ENCODE data around the gene CLOCK.

Gene CLOCK

GRCh38 chr4:55440786-55441185 is 105.9 kb downstream of the CLOCK start:
- Histone ChIP-seq H3K9ac (ENCODE audit: low read depth, low read length) (no peak overlapping the region), H3K9me3 (ENCODE audit: insufficient read depth, low read depth, low read length) (no peaks in the 10 kb centered on the region), H3K4me3 (ENCODE audit: low read length) (no peak overlapping the region), H3K36me3 (ENCODE audit: insufficient read depth, low read depth, low read length) (peaks cover 67% of the 10 kb centered on the region), H3K27me3 (ENCODE audit: insufficient read depth, low read length) (no peaks in the 10 kb centered on the region), H3K4me1 (ENCODE audit: insufficient read depth, low read length) (no peaks in the 10 kb centered on the region), H3K27ac (ENCODE audit: low read length) (no peak overlapping the region)

- no peak overlapping the region for H3K9ac ChIP-seq (ENCODE audit: low read depth, low read length)
- no peaks in the 10 kb centered on the region for H3K4me1 ChIP-seq (ENCODE audit: insufficient read depth, low read length)
- H3K27ac ChIP-seq (ENCODE audit: low read length): no peak overlapping the region
- H3K9me3 ChIP-seq (ENCODE audit: insufficient read depth, low read depth, low read length): no peaks in the 10 kb centered on the region
- H3K36me3 ChIP-seq (ENCODE audit: insufficient read depth, low read depth, low read length): peaks cover 77% of the 10 kb centered on the region
- H3K27me3 ChIP-seq (ENCODE audit: insufficient read depth, low read length): no peaks in the 10 kb centered on the region
- H3K4me3 ChIP-seq (ENCODE audit: low read length): no peak overlapping the region
Observed at GRCh38 chr4:55439023-55439422, 107.7 kb downstream of the CLOCK start.

- no peaks in the 10 kb centered on the region for H3K9me3 ChIP-seq (ENCODE audit: insufficient read depth, low read depth, low read length)
- no peak overlapping the region for H3K9ac ChIP-seq (ENCODE audit: low read depth, low read length)
- peaks cover 1% of the 10 kb centered on the region; the same call in 1 of the 2 replicates for H3K4me1 ChIP-seq (ENCODE audit: insufficient read depth, low read length)
- no peak overlapping the region for H3K27ac ChIP-seq (ENCODE audit: low read length)
- no peaks in the 10 kb centered on the region for H3K27me3 ChIP-seq (ENCODE audit: insufficient read depth, low read length)
- no peak overlapping the region for H3K4me3 ChIP-seq (ENCODE audit: low read length)
- H3K36me3 ChIP-seq (ENCODE audit: insufficient read depth, low read depth, low read length): peaks cover 78% of the 10 kb centered on the region
Observed at GRCh38 chr4:55438314-55438713, 108.4 kb downstream of the CLOCK start.

GRCh38 chr4:55437823-55438222 is 108.9 kb downstream of the CLOCK start:
- Histone ChIP-seq H3K27me3 (ENCODE audit: insufficient read depth, low read length) (no peaks in the 10 kb centered on the region), H3K4me3 (ENCODE audit: low read length) (no peak overlapping the region), H3K27ac (ENCODE audit: low read length) (no peak overlapping the region), H3K9me3 (ENCODE audit: insufficient read depth, low read depth, low read length) (no peaks in the 10 kb centered on the region), H3K9ac (ENCODE audit: low read depth, low read length) (no peak overlapping the region), H3K4me1 (ENCODE audit: insufficient read depth, low read length) (peaks cover 6% of the 10 kb centered on the region), H3K36me3 (ENCODE audit: insufficient read depth, low read depth, low read length) (peaks cover 80% of the 10 kb centered on the region)

GRCh38 chr4:55437356-55437796 is 109.3 kb downstream of the CLOCK start:
- no peak overlapping the region for H3K4me3 ChIP-seq (ENCODE audit: low read length)
- H3K27me3 ChIP-seq (ENCODE audit: insufficient read depth, low read length): no peaks in the 10 kb centered on the region
- no peak overlapping the region for H3K9ac ChIP-seq (ENCODE audit: low read depth, low read length)
- H3K9me3 ChIP-seq (ENCODE audit: insufficient read depth, low read depth, low read length): no peaks in the 10 kb centered on the region
- peaks cover 10% of the 10 kb centered on the region for H3K4me1 ChIP-seq (ENCODE audit: insufficient read depth, low read length)
- H3K27ac ChIP-seq (ENCODE audit: low read length): no peak overlapping the region
- H3K36me3 ChIP-seq (ENCODE audit: insufficient read depth, low read depth, low read length): peaks cover 77% of the 10 kb centered on the region

- Histone ChIP-seq H3K36me3 (ENCODE audit: insufficient read depth, low read depth, low read length) (peaks cover 66% of the 10 kb centered on the region), H3K4me1 (ENCODE audit: insufficient read depth, low read length) (peaks cover 23% of the 10 kb centered on the region), H3K4me3 (ENCODE audit: low read length) (no peak overlapping the region), H3K9me3 (ENCODE audit: insufficient read depth, low read depth, low read length) (no peaks in the 10 kb centered on the region), H3K9ac (ENCODE audit: low read depth, low read length) (no peak overlapping the region), H3K27me3 (ENCODE audit: insufficient read depth, low read length) (no peaks in the 10 kb centered on the region), H3K27ac (ENCODE audit: low read length) (no peak overlapping the region)
Observed at GRCh38 chr4:55435141-55435841, 111.4 kb downstream of the CLOCK start.

- no peaks in the 10 kb centered on the region for H3K9me3 ChIP-seq (ENCODE audit: insufficient read depth, low read depth, low read length)
- peaks cover 78% of the 10 kb centered on the region for H3K36me3 ChIP-seq (ENCODE audit: insufficient read depth, low read depth, low read length)
- peak overlapping the region; percentile 28; the same call in 1 of the 2 replicates for H3K4me3 ChIP-seq (ENCODE audit: low read length)
- peaks cover 23% of the 10 kb centered on the region for H3K4me1 ChIP-seq (ENCODE audit: insufficient read depth, low read length)
- peak overlapping the region; percentile 20; the same call in 1 of the 2 replicates for H3K9ac ChIP-seq (ENCODE audit: low read depth, low read length)
- peak overlapping the region; percentile 62 for H3K27ac ChIP-seq (ENCODE audit: low read length)
- no peaks in the 10 kb centered on the region for H3K27me3 ChIP-seq (ENCODE audit: insufficient read depth, low read length)
Observed at GRCh38 chr4:55431710-55432336, 114.9 kb downstream of the CLOCK start.

- Histone ChIP-seq H3K4me1 (ENCODE audit: insufficient read depth, low read length) (no peaks in the 10 kb centered on the region), H3K27ac (ENCODE audit: low read length) (no peak overlapping the region), H3K9ac (ENCODE audit: low read depth, low read length) (no peak overlapping the region), H3K36me3 (ENCODE audit: insufficient read depth, low read depth, low read length) (peaks cover 95% of the 10 kb centered on the region), H3K27me3 (ENCODE audit: insufficient read depth, low read length) (no peaks in the 10 kb centered on the region), H3K9me3 (ENCODE audit: insufficient read depth, low read depth, low read length) (no peaks in the 10 kb centered on the region), H3K4me3 (ENCODE audit: low read length) (no peak overlapping the region)
Observed at GRCh38 chr4:55424791-55425190, 121.9 kb downstream of the CLOCK start.

- Histone ChIP-seq H3K36me3 (ENCODE audit: insufficient read depth, low read depth, low read length) (peaks cover 71% of the 10 kb centered on the region), H3K4me1 (ENCODE audit: insufficient read depth, low read length) (no peaks in the 10 kb centered on the region), H3K4me3 (ENCODE audit: low read length) (no peak overlapping the region), H3K27ac (ENCODE audit: low read length) (no peak overlapping the region), H3K9me3 (ENCODE audit: insufficient read depth, low read depth, low read length) (no peaks in the 10 kb centered on the region), H3K27me3 (ENCODE audit: insufficient read depth, low read length) (no peaks in the 10 kb centered on the region), H3K9ac (ENCODE audit: low read depth, low read length) (no peak overlapping the region)
Observed at GRCh38 chr4:55416176-55416575, 130.5 kb downstream of the CLOCK start.

- Histone ChIP-seq H3K9ac (ENCODE audit: low read depth, low read length) (no peak overlapping the region), H3K27ac (ENCODE audit: low read length) (no peak overlapping the region), H3K27me3 (ENCODE audit: insufficient read depth, low read length) (no peaks in the 10 kb centered on the region), H3K9me3 (ENCODE audit: insufficient read depth, low read depth, low read length) (no peaks in the 10 kb centered on the region), H3K4me3 (ENCODE audit: low read length) (no peak overlapping the region), H3K4me1 (ENCODE audit: insufficient read depth, low read length) (peaks cover 3% of the 10 kb centered on the region; the same call in 1 of the 2 replicates), H3K36me3 (ENCODE audit: insufficient read depth, low read depth, low read length) (peaks cover 55% of the 10 kb centered on the region)
Observed at GRCh38 chr4:55411621-55412020, 135.1 kb downstream of the CLOCK start.

- H3K36me3 ChIP-seq (ENCODE audit: insufficient read depth, low read depth, low read length): peaks cover 56% of the 10 kb centered on the region
Observed at GRCh38 chr4:55410431-55410830, 136.3 kb downstream of the CLOCK start.

More at GRCh38 chr4:55410431-55410830, 136.3 kb downstream of the CLOCK start:
- H3K27ac ChIP-seq (ENCODE audit: low read length): no peak overlapping the region
- no peak overlapping the region for H3K4me3 ChIP-seq (ENCODE audit: low read length)
- H3K9ac ChIP-seq (ENCODE audit: low read depth, low read length): no peak overlapping the region
- H3K4me1 ChIP-seq (ENCODE audit: insufficient read depth, low read length): peaks cover 3% of the 10 kb centered on the region; the same call in 1 of the 2 replicates
- no peaks in the 10 kb centered on the region for H3K9me3 ChIP-seq (ENCODE audit: insufficient read depth, low read depth, low read length)
- no peaks in the 10 kb centered on the region for H3K27me3 ChIP-seq (ENCODE audit: insufficient read depth, low read length)
